ENCODE results near the gene ATP2A2.

- TF ChIP-seq CTCF (conservative IDR thresholded peaks at IDR 0.05) (no peak), EZH2 (IDR thresholded peaks at IDR 0.05; ENCODE audit: low read depth) (no peak)
Measured at GRCh38 chr12:110382683-110383082, 101.6 kb downstream of the ATP2A2 start.

All from PC-9 (cell line).